Smooth muscle cell (in vitro differentiated cells): Measurements from ENCODE around the gene BARX2. TPM values are rescaled to one million over a fixed set of nuclear protein-coding genes. Genes with fewer than 3 reads are reported as not detected.
A peak's percentile ranks its signal among the peaks of the same experiment; 100 is the strongest.

Experiments used
- DNase-seq: peaks from one replicate; lab custom pipeline; 2025; ENCODE audit not compliant: unreplicated experiment; lab: John Stamatoyannopoulos, UW
- H2AFZ ChIP-seq: fragments of 200-600 bp; sonication (generic); 2 replicates; pipeline ENCODE4 v1.6.0; 2016; ENCODE audit warnings: antibody characterized with exemption, low read depth, mild to moderate bottlenecking
- H3F3A ChIP-seq: fragments of 200-600 bp; sonication (generic); 2 replicates; pipeline ENCODE4 v1.6.0; 2017; ENCODE audit warnings: antibody characterized with exemption, low read depth
- H3K27ac ChIP-seq: fragments of 200-600 bp; sonication (generic); 2 replicates; pipeline ENCODE4 v1.5.1; 2016; ENCODE audit warnings: low read depth, mild to moderate bottlenecking
- H3K27me3 ChIP-seq: fragments of 200-600 bp; sonication (generic); 2 replicates; pipeline ENCODE4 v1.6.1; 2016; ENCODE audit warnings: low read depth, mild to moderate bottlenecking
- H3K36me3 ChIP-seq: fragments of 200-600 bp; sonication (generic); 2 replicates; pipeline ENCODE4 v1.5.1; 2016; ENCODE audit warnings: low read depth
- H3K4me1 ChIP-seq: fragments of 200-600 bp; sonication (generic); 2 replicates; pipeline ENCODE4 v1.5.1; 2016; ENCODE audit warnings: low read depth
- H3K4me2 ChIP-seq: fragments of 200-600 bp; sonication (generic); 2 replicates; pipeline ENCODE4 v1.6.0; 2016; ENCODE audit warnings: mild to moderate bottlenecking
- H3K4me3 ChIP-seq: fragments of 200-600 bp; sonication (generic); 2 replicates; pipeline ENCODE4 v1.5.1; 2016; ENCODE audit warnings: mild to moderate bottlenecking
- H3K79me2 ChIP-seq: fragments of 200-600 bp; sonication (generic); 2 replicates; pipeline ENCODE4 v1.6.0; 2016; ENCODE audit warnings: low read depth, mild to moderate bottlenecking
- H3K9ac ChIP-seq: fragments of 200-600 bp; sonication (generic); 2 replicates; pipeline ENCODE4 v1.6.0; 2016; ENCODE audit warnings: low read depth
- H3K9me3 ChIP-seq: fragments of 200-600 bp; sonication (generic); replicated peaks from 2 replicates; pipeline ENCODE4 v1.5.1; 2016; ENCODE audit warnings: low read depth
- H4K20me1 ChIP-seq: fragments of 200-600 bp; sonication (generic); 2 replicates; pipeline ENCODE4 v1.6.0; 2016; ENCODE audit warnings: low read depth
- WGBS: methylation state at CpG from one replicate; pipeline ENCODE4 v1.1.7; 2016; ENCODE audit warnings: low lambda C conversion rate; 5-methylcytosine and 5-hydroxymethylcytosine counted together
- polyA plus RNA-seq: library from polyadenylated mRNA; unstranded; fragments of >200 nt; fragmentation: Nextera tagmentation; extraction: Ambion mirVana; gene quantifications from 2 replicates; pipeline ENCODE4 v1.2.1, GENCODE V29; 2016
- total RNA-seq: library from RNA; depleted of rRNA; stranded (reverse); fragments of >200 nt; gene quantifications from 2 replicates; pipeline ENCODE4 v1.2.3, GENCODE V29; 2014
- TF ChIP-seq, protein P1 (sequence below): fragments of 200-600 bp; sonication (generic); IDR thresholded peaks from 2 replicates; pipeline ENCODE4 v1.5.1; 2017; ENCODE audit warnings: borderline replicate concordance, mild to moderate bottlenecking, antibody characterized with exemption; ENCODE audit not compliant: insufficient read depth, poor library complexity, severe bottlenecking

Gene BARX2
- total and polyA plus RNA-seq, 2 experiments from 2014 or later, result 1.2 to 4.8 TPM

DNA sequence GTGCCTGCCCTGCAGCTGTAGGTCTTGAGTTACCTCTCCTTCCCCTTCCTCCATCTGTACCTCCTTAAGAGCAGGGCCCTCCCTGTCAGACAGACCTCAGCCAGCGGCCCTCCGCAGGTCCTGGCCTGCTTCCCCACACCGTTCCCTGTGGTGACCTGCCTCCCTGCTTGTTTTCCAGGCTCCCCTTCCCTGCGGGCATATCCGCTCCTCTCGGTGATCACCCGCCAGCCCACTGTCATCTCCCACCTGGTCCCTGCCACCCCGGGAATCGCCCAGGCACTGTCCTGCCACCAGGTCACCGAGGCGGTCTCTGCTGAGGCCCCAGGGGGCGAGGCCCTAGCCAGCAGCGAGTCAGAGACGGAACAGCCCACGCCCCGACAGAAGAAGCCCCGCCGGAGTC is 60.9 kb downstream of the BARX2 start:
- Histone ChIP-seq H3K79me2 (no peaks in the 10 kb centered on the region), H2AFZ (no peak overlapping the region), H3K27me3 (no peaks in the 10 kb centered on the region), H3F3A (no peaks in the 10 kb centered on the region), H3K9ac (no peak overlapping the region), H4K20me1 (no peaks in the 10 kb centered on the region), H3K4me2 (no peak overlapping the region), H3K36me3 (no peaks in the 10 kb centered on the region), H3K27ac (no peak overlapping the region), H3K9me3 (no peaks in the 10 kb centered on the region), H3K4me3 (no peak overlapping the region), H3K4me1 (no peaks in the 10 kb centered on the region)
- 75% methylated on average over 17 of the region's 18 CpGs for WGBS
- DNase-seq, result no peak
- TF ChIP-seq, protein P1, sequence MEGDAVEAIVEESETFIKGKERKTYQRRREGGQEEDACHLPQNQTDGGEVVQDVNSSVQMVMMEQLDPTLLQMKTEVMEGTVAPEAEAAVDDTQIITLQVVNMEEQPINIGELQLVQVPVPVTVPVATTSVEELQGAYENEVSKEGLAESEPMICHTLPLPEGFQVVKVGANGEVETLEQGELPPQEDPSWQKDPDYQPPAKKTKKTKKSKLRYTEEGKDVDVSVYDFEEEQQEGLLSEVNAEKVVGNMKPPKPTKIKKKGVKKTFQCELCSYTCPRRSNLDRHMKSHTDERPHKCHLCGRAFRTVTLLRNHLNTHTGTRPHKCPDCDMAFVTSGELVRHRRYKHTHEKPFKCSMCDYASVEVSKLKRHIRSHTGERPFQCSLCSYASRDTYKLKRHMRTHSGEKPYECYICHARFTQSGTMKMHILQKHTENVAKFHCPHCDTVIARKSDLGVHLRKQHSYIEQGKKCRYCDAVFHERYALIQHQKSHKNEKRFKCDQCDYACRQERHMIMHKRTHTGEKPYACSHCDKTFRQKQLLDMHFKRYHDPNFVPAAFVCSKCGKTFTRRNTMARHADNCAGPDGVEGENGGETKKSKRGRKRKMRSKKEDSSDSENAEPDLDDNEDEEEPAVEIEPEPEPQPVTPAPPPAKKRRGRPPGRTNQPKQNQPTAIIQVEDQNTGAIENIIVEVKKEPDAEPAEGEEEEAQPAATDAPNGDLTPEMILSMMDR, result no peak

DNA sequence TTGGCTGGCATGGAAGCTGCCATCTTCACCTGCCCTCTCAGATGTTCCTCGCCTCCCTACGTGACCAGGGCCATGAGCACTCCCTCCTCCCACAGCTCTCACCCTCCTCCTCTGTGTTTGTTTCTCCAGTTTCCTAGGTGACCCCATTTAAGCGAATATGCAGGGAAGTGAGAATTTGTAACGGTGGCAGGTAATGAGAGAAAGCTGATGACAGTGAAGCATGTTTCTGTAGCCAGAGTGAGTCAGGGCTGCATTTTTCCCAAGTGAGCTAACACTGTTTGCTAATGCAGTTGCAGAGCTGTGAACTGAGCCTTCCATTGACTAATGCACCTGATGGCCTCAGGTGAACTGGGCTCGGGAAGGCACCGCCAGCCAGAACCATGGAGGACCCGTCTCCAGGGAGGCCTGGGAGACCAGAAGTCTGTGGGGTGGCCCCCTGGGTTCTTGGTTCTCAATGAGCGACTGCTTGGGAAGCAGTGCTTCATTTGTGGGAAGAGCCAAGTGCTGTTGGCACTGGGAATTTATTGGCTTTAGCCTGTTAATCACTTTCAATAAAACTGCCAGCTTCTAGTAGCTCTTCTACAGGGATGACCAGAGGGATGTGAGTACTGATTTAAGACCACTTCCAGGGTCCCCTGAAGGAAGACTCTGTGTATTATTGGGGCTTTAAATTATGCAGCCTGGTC is 64.5 kb downstream of the BARX2 start:
- Histone ChIP-seq H3K4me1 (no peaks in the 10 kb centered on the region), H3K27ac (peak overlapping the region; percentile 70), H3K36me3 (no peaks in the 10 kb centered on the region), H3K9me3 (no peaks in the 10 kb centered on the region), H3F3A (no peaks in the 10 kb centered on the region), H4K20me1 (no peaks in the 10 kb centered on the region), H3K4me3 (no peak overlapping the region), H3K27me3 (no peaks in the 10 kb centered on the region), H3K79me2 (no peaks in the 10 kb centered on the region), H2AFZ (no peak overlapping the region), H3K9ac (no peak overlapping the region), H3K4me2 (no peak overlapping the region)
- DNase-seq, result no peak
- 40% methylated on average over 8 of the region's 8 CpGs for WGBS
- TF ChIP-seq, protein P1, result no peak

DNA sequence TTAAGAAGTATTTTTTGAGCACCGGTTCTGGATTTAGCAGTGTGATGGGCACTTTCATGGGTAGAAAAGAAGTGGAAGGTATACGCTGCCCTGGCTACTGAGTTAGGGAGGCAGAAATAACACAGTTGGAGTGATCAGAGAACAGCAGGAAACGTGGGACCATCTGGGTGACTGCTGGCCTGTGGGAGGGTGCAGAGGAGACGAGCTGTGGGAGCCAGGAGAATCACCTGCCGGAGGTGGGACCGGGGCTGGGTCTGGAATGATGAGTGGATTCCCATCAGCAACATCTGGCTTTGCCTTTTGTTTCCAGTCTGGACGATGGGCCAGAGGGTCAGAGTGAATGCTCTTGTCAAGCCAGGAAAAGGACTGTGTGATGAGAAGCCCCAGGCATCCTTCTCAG is 66.5 kb downstream of the BARX2 start:
- H3K9ac ChIP-seq, result no peak overlapping the region
- H3K79me2 ChIP-seq, result no peaks in the 10 kb centered on the region
- H3K27ac ChIP-seq, result no peak overlapping the region
- H3K4me2 ChIP-seq, result no peak overlapping the region
- H3K27me3 ChIP-seq, result no peaks in the 10 kb centered on the region
- 86% methylated on average over 7 of the region's 7 CpGs for WGBS
- TF ChIP-seq, protein P1, result no peak
- no peak overlapping the region for H2AFZ ChIP-seq
- H3K4me3 ChIP-seq, result no peak overlapping the region
- no peaks in the 10 kb centered on the region for H3K9me3 ChIP-seq
- no peaks in the 10 kb centered on the region for H3K4me1 ChIP-seq
- H3F3A ChIP-seq, result no peaks in the 10 kb centered on the region
- H4K20me1 ChIP-seq, result no peaks in the 10 kb centered on the region
- no peak for DNase-seq
- no peaks in the 10 kb centered on the region for H3K36me3 ChIP-seq

DNA sequence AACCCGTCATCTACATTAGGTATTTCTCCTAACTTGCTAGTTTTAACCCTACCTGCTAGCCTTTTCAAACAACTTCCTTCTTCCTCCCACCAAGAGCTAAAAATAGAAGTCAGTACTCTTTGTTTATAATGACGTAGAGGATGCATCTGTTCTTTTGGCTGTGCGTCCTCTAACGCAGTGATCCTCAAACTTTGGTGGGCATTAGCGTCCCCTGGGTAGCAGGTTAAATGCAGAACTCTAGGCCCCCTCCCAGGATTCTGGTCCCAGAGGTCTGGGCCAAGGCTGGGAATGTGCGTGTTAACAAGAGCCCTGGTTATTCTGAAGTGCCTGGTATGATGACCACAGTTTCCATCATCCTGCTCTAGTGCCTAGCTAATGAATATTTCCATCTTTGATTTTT is 67.6 kb downstream of the BARX2 start:
- no peaks in the 10 kb centered on the region for H3K27me3 ChIP-seq
- no peak overlapping the region for H3K27ac ChIP-seq
- no peaks in the 10 kb centered on the region for H3K4me1 ChIP-seq
- no peak overlapping the region for H3K4me2 ChIP-seq
- TF ChIP-seq, protein P1, result no peak
- no peak overlapping the region for H3K4me3 ChIP-seq
- H3K9me3 ChIP-seq, result no peaks in the 10 kb centered on the region
- H3F3A ChIP-seq, result no peaks in the 10 kb centered on the region
- 91% methylated on average over 6 of the region's 6 CpGs for WGBS
- no peaks in the 10 kb centered on the region for H3K36me3 ChIP-seq
- no peak overlapping the region for H2AFZ ChIP-seq
- no peaks in the 10 kb centered on the region for H4K20me1 ChIP-seq
- H3K9ac ChIP-seq, result no peak overlapping the region
- no peaks in the 10 kb centered on the region for H3K79me2 ChIP-seq
- no peak for DNase-seq
